ENCODE measurements around the gene QRICH1.

DNA sequence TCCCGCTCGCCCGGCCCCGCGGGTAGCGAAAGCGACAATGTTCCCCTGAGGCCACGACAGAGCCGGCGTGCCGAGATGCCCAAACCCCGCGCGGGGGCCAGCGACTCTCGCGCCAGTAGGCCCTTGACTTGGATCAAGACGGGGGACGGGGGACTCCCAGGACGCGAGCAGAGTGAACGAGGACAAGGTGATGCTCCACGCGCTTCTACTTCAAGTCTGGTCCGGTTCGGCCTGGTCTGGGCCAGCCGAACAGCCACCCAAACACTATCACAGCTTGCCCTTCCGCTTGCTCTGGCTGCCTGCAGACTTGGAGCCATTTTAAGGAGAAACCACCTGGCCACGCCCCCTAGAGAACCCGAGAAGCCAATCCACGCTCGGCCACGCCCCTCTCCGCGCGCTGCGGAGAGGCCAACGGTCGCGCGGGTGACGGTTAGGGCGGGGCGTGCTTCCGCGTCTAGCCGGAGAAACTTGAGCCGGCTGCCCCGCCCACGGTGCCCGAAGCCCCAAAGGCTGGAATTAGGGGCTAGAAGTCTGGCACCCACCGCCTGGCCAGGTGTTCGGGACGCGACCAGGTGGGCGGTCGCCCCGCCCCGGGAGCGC, 72.6 kb downstream of the QRICH1 start:
- TF ChIP-seq, protein P1, sequence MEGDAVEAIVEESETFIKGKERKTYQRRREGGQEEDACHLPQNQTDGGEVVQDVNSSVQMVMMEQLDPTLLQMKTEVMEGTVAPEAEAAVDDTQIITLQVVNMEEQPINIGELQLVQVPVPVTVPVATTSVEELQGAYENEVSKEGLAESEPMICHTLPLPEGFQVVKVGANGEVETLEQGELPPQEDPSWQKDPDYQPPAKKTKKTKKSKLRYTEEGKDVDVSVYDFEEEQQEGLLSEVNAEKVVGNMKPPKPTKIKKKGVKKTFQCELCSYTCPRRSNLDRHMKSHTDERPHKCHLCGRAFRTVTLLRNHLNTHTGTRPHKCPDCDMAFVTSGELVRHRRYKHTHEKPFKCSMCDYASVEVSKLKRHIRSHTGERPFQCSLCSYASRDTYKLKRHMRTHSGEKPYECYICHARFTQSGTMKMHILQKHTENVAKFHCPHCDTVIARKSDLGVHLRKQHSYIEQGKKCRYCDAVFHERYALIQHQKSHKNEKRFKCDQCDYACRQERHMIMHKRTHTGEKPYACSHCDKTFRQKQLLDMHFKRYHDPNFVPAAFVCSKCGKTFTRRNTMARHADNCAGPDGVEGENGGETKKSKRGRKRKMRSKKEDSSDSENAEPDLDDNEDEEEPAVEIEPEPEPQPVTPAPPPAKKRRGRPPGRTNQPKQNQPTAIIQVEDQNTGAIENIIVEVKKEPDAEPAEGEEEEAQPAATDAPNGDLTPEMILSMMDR (IDR thresholded peaks at IDR 0.05): no peak
- TF ChIP-seq POLR2A (IDR thresholded peaks at IDR 0.05): peak; percentile 95 to 99
